ENCODE data around the gene PCDHA7. TPM values are rescaled to one million over a fixed set of nuclear protein-coding genes. Genes with fewer than 3 reads are reported as not detected.
"Not testable (repeated sequence)": the region's sequence is repeated elsewhere in the genome, so short reads cannot be mapped to it uniquely, and the experiment has no call there.

The PCDHA7 gene
- total and polyA plus RNA-seq, 2 of the 4 experiments (the other 2 are of a cell fraction) = 0.10 to 0.18 TPM

- CTCF ChIA-PET; H3K56ac ChIP-seq (ENCODE audit: extremely low read depth, insufficient read depth, low read length); intact Hi-C loops (cut with micrococcal nuclease): not testable (repeated sequence)
Measured at GRCh38 chr5:140808241-140808888, 25.7 kb upstream of the PCDHA7 start.

More at GRCh38 chr5:140808241-140808888, 25.7 kb upstream of the PCDHA7 start:
- H2AFZ ChIP-seq (replicated peaks; ENCODE audit: low read length, poor library complexity); H3K14ac ChIP-seq (replicated peaks; ENCODE audit: low read depth, low read length); in situ Hi-C loops (cut with MboI; ENCODE audit: low sequenced_read_pairs); H3K4me3 ChIP-seq (ENCODE audit: insufficient read depth, low read depth, low read length); H3K79me1 ChIP-seq (ENCODE audit: low read depth in 1 of 2, low read length in 2 of 2); dilution Hi-C loops (cut with HindIII; ENCODE audit: low sequenced_read_pairs, unreplicated experiment); H3K4me2 ChIP-seq (ENCODE audit: low read depth, low read length); POLR2A ChIA-PET (ENCODE audit: unreplicated experiment); H3K27me3 ChIP-seq (ENCODE audit: control insufficient read depth, insufficient read depth, low read length); H4K20me1 ChIP-seq (ENCODE audit: insufficient read depth, low read length); DNase-seq; H3K4ac ChIP-seq (ENCODE audit: low read depth, low read length); H2BK20ac ChIP-seq (ENCODE audit: low read depth, low read length); BruUV-seq (replicated peaks); H3K9ac ChIP-seq (ENCODE audit: low read depth, low read length); H4K8ac ChIP-seq (ENCODE audit: low read depth in 2 of 2, low read length in 2 of 2); H3K23ac ChIP-seq (ENCODE audit: low read depth, low read length); H3K27ac ChIP-seq (ENCODE audit: insufficient read depth, low read length); H2BK5ac ChIP-seq (ENCODE audit: low read depth, low read length, poor library complexity, severe bottlenecking); H3K9me1 ChIP-seq (ENCODE audit: insufficient read depth, low read length); H4K91ac ChIP-seq (ENCODE audit: insufficient read depth, low read depth, low read length); H2AK5ac ChIP-seq (ENCODE audit: low read depth, low read length); H2BK15ac ChIP-seq (ENCODE audit: low read depth, low read length); H3K4me1 ChIP-seq (ENCODE audit: control insufficient read depth, insufficient read depth, low read length); H3K36me3 ChIP-seq (ENCODE audit: control insufficient read depth, insufficient read depth, low read length); H4K5ac ChIP-seq (ENCODE audit: low read depth, low read length); ATAC-seq (ENCODE audit: low read depth); H3K18ac ChIP-seq (ENCODE audit: low read depth, low read length); H2BK120ac ChIP-seq (ENCODE audit: low read depth, low read length); H2AK9ac ChIP-seq (replicated peaks; ENCODE audit: low read depth, low read length, poor library complexity): not testable (repeated sequence)
- 67% methylated on average over 40 of the region's 62 CpGs; no CpG with 5 or more reads in 1 of the 2 experiments for WGBS, 2 experiments (ENCODE audit: extremely low coverage in 2 of 2, insufficient read length in 1 of 2)
- peaks cover 14% of the 10 kb centered on the region for H3K9me3 ChIP-seq (ENCODE audit: control insufficient read depth, insufficient read depth, low read length)

Data from IMR-90 (cell line).